ENCODE data around the gene NR6A1.

- TF ChIP-seq POLR2A (IDR thresholded peaks at IDR 0.05): no peak
- TF ChIP-seq CTCF (IDR thresholded peaks at IDR 0.05 in 8 of 11, conservative IDR thresholded peaks at IDR 0.05 in 3 of 11): no peak
- TF ChIP-seq POLR2AphosphoS5 (IDR thresholded peaks at IDR 0.05): no peak
Observed at GRCh38 chr9:124813501-124814163, 42.5 kb upstream of the NR6A1 start.
